Occipital lobe (tissue), 2 donors: ENCODE results near the gene MMP15. TPM values are rescaled to one million over a fixed set of nuclear protein-coding genes. Genes with fewer than 3 reads are reported as not detected.

ENCODE experiments used
- DNase-seq: peaks from one replicate; lab custom pipeline; 2025; lab: John Stamatoyannopoulos, UW
- total RNA-seq: library from RNA; depleted of rRNA; stranded (reverse); fragments of >200 nt; gene quantifications from one replicate; pipeline ENCODE4 v1.2.3, GENCODE V29; 2014

The MMP15 gene
- total RNA-seq, 1 donor from 2014 or later, result 12.6 TPM

GRCh38 chr16:58035356-58036170, 10.0 kb downstream of the MMP15 start:
- DNase-seq, result no peak

DNA sequence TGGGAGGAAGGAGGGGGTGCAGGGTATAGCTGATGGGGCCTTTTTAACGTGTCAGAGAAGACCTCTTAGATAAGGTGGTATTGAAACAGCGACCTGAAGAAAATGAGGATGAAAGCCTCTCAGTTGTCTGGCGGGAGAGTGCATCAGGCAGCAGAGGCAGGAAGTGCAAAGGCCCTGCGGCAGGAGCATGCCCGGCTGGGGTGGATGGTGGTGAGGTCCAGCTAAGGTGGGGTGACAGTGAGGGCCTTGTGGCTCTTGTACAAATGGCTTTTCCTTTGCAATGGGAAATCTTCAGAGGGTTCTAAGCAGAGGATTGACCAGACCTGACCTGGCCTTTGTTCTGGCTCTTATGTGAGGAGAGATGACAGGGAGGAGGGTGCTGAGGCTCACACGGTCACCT, 11.4 kb downstream of the MMP15 start:
- DNase-seq, result no peak

GRCh38 chr16:58037365-58038057, 12.0 kb downstream of the MMP15 start:
- DNase-seq, result no peak

GRCh38 chr16:58038219-58038641, 12.7 kb downstream of the MMP15 start:
- no peak for DNase-seq

- DNase-seq, result no peak
Observed at GRCh38 chr16:58039829-58040495, 14.4 kb downstream of the MMP15 start.

DNA sequence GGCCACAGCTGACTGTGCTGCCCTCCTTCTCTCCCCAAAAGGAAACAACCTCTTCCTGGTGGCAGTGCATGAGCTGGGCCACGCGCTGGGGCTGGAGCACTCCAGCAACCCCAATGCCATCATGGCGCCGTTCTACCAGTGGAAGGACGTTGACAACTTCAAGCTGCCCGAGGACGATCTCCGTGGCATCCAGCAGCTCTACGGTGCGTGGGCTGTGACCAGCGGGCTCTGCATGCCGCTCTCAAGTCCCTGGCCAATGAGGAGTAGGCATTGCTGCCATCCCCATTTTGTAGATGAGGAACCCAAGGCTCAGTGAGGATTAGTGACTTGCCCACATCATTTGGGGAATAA, 14.9 kb downstream of the MMP15 start:
- no peak for DNase-seq

DNA sequence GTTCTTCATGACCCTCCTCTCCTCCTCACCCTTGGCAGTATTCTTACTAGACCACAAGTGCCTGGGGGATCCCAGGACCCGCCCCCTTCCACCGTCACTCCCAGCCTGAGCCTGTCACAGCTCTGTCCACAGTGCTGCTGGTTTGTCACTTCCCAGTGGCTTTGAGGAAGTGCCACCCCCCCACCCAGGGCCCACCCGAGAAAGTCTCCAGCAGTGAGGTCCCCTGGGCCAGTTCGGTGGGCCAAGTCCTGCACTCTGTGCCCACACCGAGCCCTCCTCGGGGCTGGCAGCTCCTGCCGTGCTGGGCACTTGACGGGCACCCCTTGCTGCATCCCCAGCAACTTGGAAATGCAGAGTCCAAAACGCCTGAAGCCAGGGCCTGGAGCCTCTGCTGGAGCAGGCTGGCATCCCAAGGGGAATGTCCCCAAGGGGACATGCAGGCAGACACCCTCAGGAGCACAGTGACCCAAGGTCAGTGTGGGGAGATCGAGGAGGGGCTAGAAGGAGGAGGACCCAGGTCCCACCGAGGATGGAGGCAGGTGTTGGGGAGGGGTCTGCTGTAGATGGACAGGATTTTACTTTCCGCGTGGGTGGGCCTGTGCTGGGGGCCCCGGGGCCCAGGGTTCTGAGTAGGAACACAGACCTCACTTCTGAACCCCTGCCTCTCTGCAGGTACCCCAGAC, 15.5 kb downstream of the MMP15 start:
- DNase-seq, result no peak

DNA sequence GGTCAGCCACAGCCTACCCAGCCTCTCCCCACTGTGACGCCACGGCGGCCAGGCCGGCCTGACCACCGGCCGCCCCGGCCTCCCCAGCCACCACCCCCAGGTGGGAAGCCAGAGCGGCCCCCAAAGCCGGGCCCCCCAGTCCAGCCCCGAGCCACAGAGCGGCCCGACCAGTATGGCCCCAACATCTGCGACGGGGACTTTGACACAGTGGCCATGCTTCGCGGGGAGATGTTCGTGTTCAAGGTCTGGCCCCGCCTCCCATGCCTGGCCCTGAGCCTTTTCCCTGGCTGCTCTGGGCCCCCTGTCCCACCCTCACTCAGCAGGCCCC, 16.0 kb downstream of the MMP15 start:
- no peak for DNase-seq

- no peak for DNase-seq
Observed at GRCh38 chr16:58042001-58042885, 16.7 kb downstream of the MMP15 start.

DNA sequence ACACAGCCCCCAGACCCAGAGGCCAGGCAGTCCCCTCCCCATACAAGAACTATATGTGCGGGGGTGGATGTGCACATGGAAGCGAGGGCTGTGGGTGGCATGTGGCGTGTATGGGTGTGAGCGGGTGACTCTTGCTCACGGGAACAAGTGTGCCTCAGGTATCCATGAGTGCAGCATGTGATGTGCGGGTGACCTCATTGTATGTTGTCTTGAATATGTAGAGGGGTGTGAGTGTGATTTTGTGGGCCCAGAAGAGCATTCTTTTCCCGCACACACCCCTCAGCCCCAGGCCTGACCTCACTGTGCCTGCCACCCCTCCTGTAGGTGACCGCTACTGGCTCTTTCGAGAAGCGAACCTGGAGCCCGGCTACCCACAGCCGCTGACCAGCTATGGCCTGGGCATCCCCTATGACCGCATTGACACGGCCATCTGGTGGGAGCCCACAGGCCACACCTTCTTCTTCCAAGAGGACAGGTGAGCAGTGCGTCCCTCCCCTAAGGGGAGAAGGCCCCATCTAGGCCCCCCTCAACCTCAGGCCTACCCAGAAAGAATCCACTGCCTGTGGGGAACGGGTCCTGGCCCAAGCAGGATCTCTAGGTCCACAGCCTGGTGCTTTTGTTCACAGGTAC, 17.4 kb downstream of the MMP15 start:
- no peak for DNase-seq

GRCh38 chr16:58043571-58044155, 18.1 kb downstream of the MMP15 start:
- DNase-seq, result no peak

GRCh38 chr16:58044266-58045019, 18.9 kb downstream of the MMP15 start:
- DNase-seq, result no peak

DNA sequence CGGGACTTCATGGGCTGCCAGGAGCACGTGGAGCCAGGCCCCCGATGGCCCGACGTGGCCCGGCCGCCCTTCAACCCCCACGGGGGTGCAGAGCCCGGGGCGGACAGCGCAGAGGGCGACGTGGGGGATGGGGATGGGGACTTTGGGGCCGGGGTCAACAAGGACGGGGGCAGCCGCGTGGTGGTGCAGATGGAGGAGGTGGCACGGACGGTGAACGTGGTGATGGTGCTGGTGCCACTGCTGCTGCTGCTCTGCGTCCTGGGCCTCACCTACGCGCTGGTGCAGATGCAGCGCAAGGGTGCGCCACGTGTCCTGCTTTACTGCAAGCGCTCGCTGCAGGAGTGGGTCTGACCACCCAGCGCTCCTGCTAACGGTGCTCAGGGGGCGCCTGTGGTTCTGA, 19.5 kb downstream of the MMP15 start:
- no peak for DNase-seq

- DNase-seq, result no peak
Observed at GRCh38 chr16:58046054-58046881, 20.7 kb downstream of the MMP15 start.

- DNase-seq, result no peak
Observed at GRCh38 chr16:58046936-58047335, 21.4 kb downstream of the MMP15 start.

GRCh38 chr16:58047557-58048348, 22.2 kb downstream of the MMP15 start:
- no peak for DNase-seq

- DNase-seq, result no peak
Observed at GRCh38 chr16:58048494-58049231, 23.1 kb downstream of the MMP15 start.
